ENCODE data around the gene PAM.
"Not testable (repeated sequence)": the region's sequence is repeated elsewhere in the genome, so short reads cannot be mapped to it uniquely, and the experiment has no call there.

The PAM gene

GRCh38 chr5:102901424-102902134, 146.5 kb downstream of the PAM start:
- no peaks in the 10 kb centered on the region for H3K4me1 Mint-ChIP-seq
- no peak overlapping the region for H3K27ac Mint-ChIP-seq
- peaks cover 9% of the 10 kb centered on the region for H3K36me3 Mint-ChIP-seq
- peaks cover 3% of the 10 kb centered on the region for H3K9me3 Mint-ChIP-seq
- H3K27me3 Mint-ChIP-seq, result no peaks in the 10 kb centered on the region
- no peak overlapping the region for H3K4me3 Mint-ChIP-seq

- no peak overlapping the region for H3K4me3 Mint-ChIP-seq
- H3K27ac Mint-ChIP-seq, result no peak overlapping the region
- no peaks in the 10 kb centered on the region for H3K4me1 Mint-ChIP-seq
- no peaks in the 10 kb centered on the region for H3K27me3 Mint-ChIP-seq
- H3K36me3 Mint-ChIP-seq, result peaks cover 7% of the 10 kb centered on the region
- peaks cover 5% of the 10 kb centered on the region for H3K9me3 Mint-ChIP-seq
These were observed 147.0 kb downstream of the PAM start for GRCh38 chr5:102902135-102902448.

- Mint-ChIP-seq H3K4me3 (no peak overlapping the region), H3K27ac (no peak overlapping the region), H3K9me3 (peaks cover 5% of the 10 kb centered on the region), H3K27me3 (no peaks in the 10 kb centered on the region), H3K4me1 (no peaks in the 10 kb centered on the region), H3K36me3 (peaks cover 6% of the 10 kb centered on the region)
These were observed 147.5 kb downstream of the PAM start for GRCh38 chr5:102902647-102903046.

GRCh38 chr5:102903074-102903871, 148.2 kb downstream of the PAM start:
- Mint-ChIP-seq H3K4me3 (no peak overlapping the region), H3K27me3 (no peaks in the 10 kb centered on the region), H3K9me3 (peaks cover 5% of the 10 kb centered on the region), H3K4me1 (no peaks in the 10 kb centered on the region), H3K27ac (no peak overlapping the region), H3K36me3 (peaks cover 6% of the 10 kb centered on the region)

- H3K27me3 Mint-ChIP-seq, result no peaks in the 10 kb centered on the region
- H3K4me1 Mint-ChIP-seq, result no peaks in the 10 kb centered on the region
- H3K4me3 Mint-ChIP-seq, result no peak overlapping the region
- no peak overlapping the region for H3K27ac Mint-ChIP-seq
- H3K9me3 Mint-ChIP-seq, result peaks cover 5% of the 10 kb centered on the region
- peaks cover 8% of the 10 kb centered on the region for H3K36me3 Mint-ChIP-seq
These were observed 150.0 kb downstream of the PAM start for GRCh38 chr5:102905056-102905455.

- not testable (repeated sequence) for H3K9me3 Mint-ChIP-seq, H3K4me3 Mint-ChIP-seq, H3K4me1 Mint-ChIP-seq, H3K27me3 Mint-ChIP-seq, H3K27ac Mint-ChIP-seq, H3K36me3 Mint-ChIP-seq
These were observed 152.0 kb downstream of the PAM start for GRCh38 chr5:102907099-102907498.

- H3K4me3 Mint-ChIP-seq, result no peak overlapping the region
- peaks cover 5% of the 10 kb centered on the region for H3K9me3 Mint-ChIP-seq
- H3K36me3 Mint-ChIP-seq, result peaks cover 10% of the 10 kb centered on the region
- no peaks in the 10 kb centered on the region for H3K4me1 Mint-ChIP-seq
- H3K27ac Mint-ChIP-seq, result no peak overlapping the region
- H3K27me3 Mint-ChIP-seq, result no peaks in the 10 kb centered on the region
These were observed 155.4 kb downstream of the PAM start for GRCh38 chr5:102910240-102911226.

GRCh38 chr5:102911973-102912372, 156.9 kb downstream of the PAM start:
- H3K36me3 Mint-ChIP-seq, result peaks cover 6% of the 10 kb centered on the region
- H3K27ac Mint-ChIP-seq, result no peak overlapping the region
- no peaks in the 10 kb centered on the region for H3K27me3 Mint-ChIP-seq
- H3K4me1 Mint-ChIP-seq, result no peaks in the 10 kb centered on the region
- no peaks in the 10 kb centered on the region for H3K9me3 Mint-ChIP-seq
- no peak overlapping the region for H3K4me3 Mint-ChIP-seq

GRCh38 chr5:102916109-102916508, 161.0 kb downstream of the PAM start:
- peaks cover 4% of the 10 kb centered on the region for H3K36me3 Mint-ChIP-seq
- no peak overlapping the region for H3K27ac Mint-ChIP-seq
- H3K4me3 Mint-ChIP-seq, result no peak overlapping the region
- no peaks in the 10 kb centered on the region for H3K4me1 Mint-ChIP-seq
- H3K9me3 Mint-ChIP-seq, result no peaks in the 10 kb centered on the region
- no peaks in the 10 kb centered on the region for H3K27me3 Mint-ChIP-seq

- Mint-ChIP-seq H3K27ac (no peak overlapping the region), H3K27me3 (no peaks in the 10 kb centered on the region), H3K4me1 (no peaks in the 10 kb centered on the region), H3K9me3 (no peaks in the 10 kb centered on the region), H3K4me3 (no peak overlapping the region), H3K36me3 (peaks cover 2% of the 10 kb centered on the region)
These were observed 164.0 kb downstream of the PAM start for GRCh38 chr5:102918986-102919610.

- Mint-ChIP-seq H3K36me3 (peaks cover 5% of the 10 kb centered on the region), H3K4me3 (no peak overlapping the region), H3K27me3 (no peaks in the 10 kb centered on the region), H3K9me3 (no peaks in the 10 kb centered on the region), H3K4me1 (no peaks in the 10 kb centered on the region), H3K27ac (no peak overlapping the region)
These were observed 165.7 kb downstream of the PAM start for GRCh38 chr5:102920762-102921161.

- H3K9me3 Mint-ChIP-seq, result no peaks in the 10 kb centered on the region
- H3K27me3 Mint-ChIP-seq, result no peaks in the 10 kb centered on the region
- no peaks in the 10 kb centered on the region for H3K4me1 Mint-ChIP-seq
- H3K4me3 Mint-ChIP-seq, result no peak overlapping the region
- no peak overlapping the region for H3K27ac Mint-ChIP-seq
- peaks cover 5% of the 10 kb centered on the region for H3K36me3 Mint-ChIP-seq
These were observed 166.4 kb downstream of the PAM start for GRCh38 chr5:102921341-102922044.

- peaks cover 5% of the 10 kb centered on the region for H3K36me3 Mint-ChIP-seq
- no peaks in the 10 kb centered on the region for H3K9me3 Mint-ChIP-seq
- no peak overlapping the region for H3K4me3 Mint-ChIP-seq
- no peaks in the 10 kb centered on the region for H3K4me1 Mint-ChIP-seq
- no peaks in the 10 kb centered on the region for H3K27me3 Mint-ChIP-seq
- H3K27ac Mint-ChIP-seq, result no peak overlapping the region
These were observed 167.1 kb downstream of the PAM start for GRCh38 chr5:102922111-102922720.

GRCh38 chr5:102922799-102923477, 167.8 kb downstream of the PAM start:
- H3K4me1 Mint-ChIP-seq, result no peaks in the 10 kb centered on the region
- peaks cover 5% of the 10 kb centered on the region for H3K36me3 Mint-ChIP-seq
- no peak overlapping the region for H3K4me3 Mint-ChIP-seq
- no peaks in the 10 kb centered on the region for H3K9me3 Mint-ChIP-seq
- no peak overlapping the region for H3K27ac Mint-ChIP-seq
- no peaks in the 10 kb centered on the region for H3K27me3 Mint-ChIP-seq
